ENCODE data around the gene KSR1.

The KSR1 gene

GRCh38 chr17:27535178-27535928 is 79.1 kb downstream of the KSR1 start:
- DNase-seq (ENCODE audit: low spot score): no peak

DNA sequence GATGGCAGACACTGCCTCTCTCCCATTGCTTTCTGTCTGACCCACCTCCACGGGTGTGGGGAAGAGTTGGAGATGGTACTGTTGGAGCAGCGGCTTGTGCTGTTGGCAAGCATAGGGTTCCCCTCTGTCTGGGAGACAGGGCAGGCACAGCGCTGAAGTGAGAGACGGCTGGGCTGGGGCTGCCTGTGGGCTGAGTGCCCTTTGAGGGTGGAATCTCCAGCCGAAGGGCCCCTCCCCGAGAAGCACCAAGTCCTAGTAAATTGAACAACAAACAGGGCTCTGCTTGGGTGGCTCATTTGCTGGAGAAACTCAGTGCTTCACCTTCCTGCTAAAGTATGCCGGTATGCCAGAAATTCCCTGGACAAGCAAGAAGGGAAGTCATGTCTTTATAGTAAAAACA is 79.7 kb downstream of the KSR1 start:
- DNase-seq (ENCODE audit: low spot score): no peak

- DNase-seq (ENCODE audit: low spot score): no peak
Observed at GRCh38 chr17:27536781-27537180, 80.5 kb downstream of the KSR1 start.

DNA sequence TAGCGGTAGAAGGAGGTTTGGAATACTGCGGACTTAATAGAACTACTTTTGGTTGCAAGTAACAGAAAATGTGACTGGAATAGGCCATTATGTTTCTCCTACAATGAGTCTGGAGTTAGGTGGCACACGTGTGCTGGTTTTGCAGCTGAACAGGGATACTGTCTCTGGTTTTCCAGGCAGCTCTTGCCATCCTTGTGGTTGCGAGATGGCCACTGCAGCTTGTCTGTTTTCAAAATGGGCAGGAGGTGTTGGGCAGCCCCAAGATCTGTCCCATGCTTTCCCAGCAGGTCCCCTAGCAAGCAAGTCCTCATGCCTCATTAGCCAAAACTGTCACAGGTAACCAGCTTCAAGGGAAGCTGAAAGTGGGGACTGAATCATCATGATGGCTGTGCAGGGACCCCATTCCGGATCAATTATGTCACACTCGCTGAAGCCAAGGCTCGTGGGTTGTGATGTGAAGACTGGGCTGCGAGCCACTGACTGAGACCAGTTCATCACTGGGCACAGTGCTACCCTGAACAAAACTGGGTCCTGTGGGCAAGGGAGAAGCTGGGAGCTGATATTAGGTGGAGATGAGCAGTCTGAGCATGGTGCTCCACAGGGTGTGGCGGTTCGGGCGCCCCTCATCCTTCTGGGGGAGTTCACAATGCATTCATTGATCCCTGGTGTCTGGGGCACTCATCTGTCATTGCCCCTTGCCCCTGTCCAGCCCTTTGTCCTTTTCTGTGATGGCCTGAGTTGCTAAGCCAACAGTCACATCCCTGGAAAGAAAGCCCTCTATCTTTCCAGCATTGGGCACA is 82.1 kb downstream of the KSR1 start:
- DNase-seq (ENCODE audit: low spot score): peak; percentile 56

GRCh38 chr17:27539152-27539551 is 82.9 kb downstream of the KSR1 start:
- no peak for DNase-seq (ENCODE audit: low spot score)

DNA sequence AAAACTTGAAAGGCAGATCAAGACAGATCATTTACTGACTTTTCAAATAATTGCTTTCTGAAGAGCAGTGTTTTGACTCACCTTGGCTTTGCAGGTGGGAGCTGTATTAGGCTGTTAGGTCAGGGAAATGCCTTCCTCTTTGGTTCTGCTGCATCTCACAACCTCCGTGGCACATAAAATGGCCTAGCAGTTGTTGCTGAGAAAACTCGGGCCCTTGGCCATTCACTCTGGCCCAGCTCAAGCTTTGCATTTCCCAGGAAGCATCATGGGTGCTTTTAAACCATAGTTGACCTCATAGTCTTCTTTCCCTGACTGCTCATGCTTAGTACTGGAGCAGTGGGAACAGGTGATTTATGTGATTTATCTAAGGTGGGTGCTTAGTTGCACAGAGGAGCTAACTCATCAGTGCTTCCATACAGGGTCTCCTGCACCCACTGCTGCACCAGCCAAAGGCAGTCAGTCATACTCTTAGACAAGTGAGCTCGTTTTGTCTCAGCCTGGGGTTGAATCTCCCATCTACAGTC is 83.6 kb downstream of the KSR1 start:
- no peak for DNase-seq (ENCODE audit: low spot score)

GRCh38 chr17:27540318-27541101 is 84.3 kb downstream of the KSR1 start:
- peak; percentile 71 for DNase-seq (ENCODE audit: low spot score)

DNA sequence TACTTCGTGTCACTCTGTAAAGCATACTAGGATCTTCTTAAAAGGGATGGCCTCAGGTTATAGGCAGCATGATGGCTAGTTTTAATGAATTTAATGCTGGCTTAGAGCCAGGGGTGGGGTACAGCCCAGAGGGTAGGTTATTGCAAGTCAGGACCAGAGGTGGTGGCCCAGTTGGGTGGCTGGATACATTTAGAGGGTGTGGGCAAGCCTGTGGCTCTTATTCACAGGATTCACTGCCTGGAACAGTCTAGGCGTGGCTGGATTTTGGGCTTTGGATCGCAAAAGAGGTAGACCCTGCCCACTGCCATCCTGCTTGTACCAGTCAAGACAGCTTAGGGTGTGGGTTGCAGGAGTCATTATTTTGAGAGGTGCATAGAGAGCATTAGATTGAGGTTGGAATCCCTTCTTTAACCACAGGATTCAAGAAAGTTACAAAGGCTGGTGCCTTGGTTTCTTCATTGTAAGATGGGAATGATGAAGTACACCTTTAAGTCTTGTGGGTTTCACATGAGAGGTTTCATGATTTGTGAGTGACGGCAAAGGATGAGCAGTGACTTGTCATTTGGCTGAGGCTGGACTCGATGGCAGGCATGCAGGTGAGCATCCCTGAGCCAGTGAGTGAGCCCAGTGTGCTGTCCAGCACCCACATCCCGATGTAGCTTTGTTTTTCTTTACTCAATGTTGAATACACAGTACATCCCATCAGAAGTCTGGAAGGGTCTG is 85.2 kb downstream of the KSR1 start:
- DNase-seq (ENCODE audit: low spot score): no peak

DNA sequence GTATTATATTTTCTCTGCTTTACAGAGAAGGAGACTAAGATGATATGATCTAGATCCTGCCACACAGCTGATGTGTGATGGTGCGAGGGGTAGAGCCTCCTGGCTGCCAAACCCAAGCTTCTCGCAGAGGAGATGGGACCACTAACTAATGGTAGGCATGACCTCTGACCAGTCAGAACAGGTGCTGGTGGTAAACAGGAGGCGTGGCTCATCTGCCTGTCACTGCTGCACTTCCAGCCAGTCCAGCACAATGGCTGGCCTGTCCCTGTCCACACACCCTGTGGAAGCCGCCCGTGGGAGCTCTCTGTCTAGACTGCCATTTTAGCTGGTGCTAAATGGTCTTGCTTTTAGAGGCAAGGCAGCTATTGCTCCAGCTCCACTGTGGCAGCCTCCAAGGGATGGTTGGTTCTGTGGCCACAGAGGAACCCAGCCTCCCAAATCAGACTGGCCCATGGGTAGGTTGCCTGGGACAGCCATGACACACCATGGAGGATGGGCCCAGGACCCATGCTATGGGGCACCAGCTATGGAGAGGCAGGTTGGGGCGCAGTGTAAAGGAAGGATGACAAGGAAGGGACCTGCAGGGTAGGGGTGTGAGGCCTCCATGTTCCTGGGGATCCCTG is 86.7 kb downstream of the KSR1 start:
- no peak for DNase-seq (ENCODE audit: low spot score)

GRCh38 chr17:27543464-27543856 is 87.2 kb downstream of the KSR1 start:
- DNase-seq (ENCODE audit: low spot score): no peak

DNA sequence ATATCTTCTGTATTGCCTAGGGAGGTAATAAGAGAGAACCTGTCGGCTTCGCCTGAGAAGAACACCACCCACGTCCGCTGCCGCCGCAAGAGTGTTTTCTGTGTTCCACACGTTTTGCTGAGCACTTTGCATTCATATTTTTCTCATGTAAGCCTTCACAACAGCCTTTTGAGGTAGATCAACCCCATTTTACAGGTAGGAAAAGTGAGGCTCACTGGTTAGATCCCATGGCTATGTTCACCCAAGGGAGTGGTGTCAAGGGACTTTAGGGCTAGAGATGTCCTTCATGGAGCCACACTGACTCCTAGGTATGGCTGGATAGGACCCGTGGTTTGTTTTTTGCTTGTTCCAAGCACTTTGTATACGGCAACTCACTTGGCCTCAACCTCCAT is 87.7 kb downstream of the KSR1 start:
- DNase-seq (ENCODE audit: low spot score): no peak

DNA sequence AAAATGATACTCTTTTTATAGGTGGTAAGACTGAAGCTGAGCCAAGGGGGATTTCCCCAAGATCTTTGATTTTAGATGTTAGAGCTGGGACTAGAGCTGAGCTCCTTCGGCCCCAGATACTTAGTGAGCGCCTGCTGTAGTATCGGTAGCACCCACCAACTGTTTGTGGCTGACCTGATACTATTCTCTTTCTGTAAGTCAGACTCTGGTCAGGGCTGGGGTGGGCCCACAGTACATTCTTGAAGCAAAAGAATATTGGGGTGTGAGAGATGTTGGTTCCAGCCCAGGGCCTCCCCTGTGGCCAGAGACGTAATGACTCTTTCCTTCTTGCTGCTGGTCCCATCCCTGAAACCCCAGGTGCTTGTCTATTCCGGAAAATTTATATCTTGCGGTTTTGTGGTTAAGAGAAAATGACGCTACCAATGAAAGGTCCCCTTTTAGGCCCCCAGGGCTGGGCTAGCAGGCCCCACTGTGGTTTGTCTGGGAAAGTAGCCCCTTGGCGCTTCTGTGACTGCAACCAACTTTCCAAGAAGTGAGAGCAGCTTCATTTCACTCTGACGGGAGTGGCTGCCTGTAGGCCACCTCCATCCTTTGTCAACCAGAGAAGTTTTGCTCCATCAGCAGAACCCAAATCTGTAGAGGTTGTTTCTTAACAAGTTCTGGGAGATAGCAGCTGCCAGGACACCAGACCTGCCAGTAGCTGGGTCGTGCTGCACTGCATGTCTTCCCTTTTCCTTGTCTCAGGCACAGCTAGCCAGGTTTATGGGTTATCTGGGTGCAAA is 88.3 kb downstream of the KSR1 start:
- DNase-seq (ENCODE audit: low spot score): no peak

- no peak for DNase-seq (ENCODE audit: low spot score)
Observed at GRCh38 chr17:27545562-27546229, 89.4 kb downstream of the KSR1 start.

GRCh38 chr17:27546624-27547300 is 90.5 kb downstream of the KSR1 start:
- DNase-seq (ENCODE audit: low spot score): no peak

DNA sequence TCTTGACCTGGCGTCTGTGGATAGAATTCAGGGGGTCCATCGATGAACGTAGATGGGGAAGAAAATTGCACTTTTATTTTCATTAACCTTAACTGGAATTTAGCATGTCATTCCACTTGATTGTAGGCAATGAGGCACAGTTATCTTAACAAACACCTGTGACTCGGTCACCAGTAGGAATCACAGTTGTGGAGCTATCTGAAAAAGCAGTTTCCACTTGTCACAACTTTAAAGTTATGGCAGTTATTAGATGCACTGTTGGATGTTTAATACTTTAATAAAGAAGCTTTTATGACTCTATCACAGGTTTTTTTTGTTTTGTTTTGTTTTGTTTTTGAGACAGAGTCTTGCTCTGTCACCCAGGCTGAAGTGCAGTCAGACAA is 91.0 kb downstream of the KSR1 start:
- no peak for DNase-seq (ENCODE audit: low spot score)

DNA sequence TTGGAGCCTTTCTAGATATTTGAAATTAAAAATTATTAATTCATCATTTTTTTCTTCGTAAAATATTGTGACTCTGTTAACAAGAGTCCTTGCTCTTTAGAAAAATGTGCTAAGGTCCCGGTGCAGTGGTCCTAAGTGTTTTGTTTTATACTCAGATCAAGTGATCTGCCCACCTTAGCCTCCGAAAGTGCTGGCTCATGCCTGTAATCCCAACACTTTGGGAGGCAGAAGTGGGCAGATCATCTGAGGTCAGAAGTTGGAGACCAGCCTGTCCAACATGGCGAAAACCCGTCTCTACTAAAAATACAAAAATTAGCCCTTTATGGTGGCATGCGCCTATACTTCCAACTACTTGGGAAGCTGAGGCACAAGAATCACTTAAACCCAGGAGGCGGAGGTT is 92.1 kb downstream of the KSR1 start:
- DNase-seq (ENCODE audit: low spot score): no peak

- peak; percentile 72 for DNase-seq (ENCODE audit: low spot score)
Observed at GRCh38 chr17:27549251-27549893, 93.1 kb downstream of the KSR1 start.

GRCh38 chr17:27550291-27550930 is 94.2 kb downstream of the KSR1 start:
- DNase-seq (ENCODE audit: low spot score): no peak

Measured in Ammon's horn (tissue), 1 donor.